ENCODE data around the gene PLD4. TPM values are rescaled to one million over a fixed set of nuclear protein-coding genes. Genes with fewer than 3 reads are reported as not detected.
"Not testable (repeated sequence)": the region's sequence is repeated elsewhere in the genome, so short reads cannot be mapped to it uniquely, and the experiment has no call there.

The PLD4 gene
- total and polyA plus RNA-seq, 2 donors (not counting 1 experiment from before 2014, with no cell fraction given), result 0.17 TPM; not detected in 1

DNA sequence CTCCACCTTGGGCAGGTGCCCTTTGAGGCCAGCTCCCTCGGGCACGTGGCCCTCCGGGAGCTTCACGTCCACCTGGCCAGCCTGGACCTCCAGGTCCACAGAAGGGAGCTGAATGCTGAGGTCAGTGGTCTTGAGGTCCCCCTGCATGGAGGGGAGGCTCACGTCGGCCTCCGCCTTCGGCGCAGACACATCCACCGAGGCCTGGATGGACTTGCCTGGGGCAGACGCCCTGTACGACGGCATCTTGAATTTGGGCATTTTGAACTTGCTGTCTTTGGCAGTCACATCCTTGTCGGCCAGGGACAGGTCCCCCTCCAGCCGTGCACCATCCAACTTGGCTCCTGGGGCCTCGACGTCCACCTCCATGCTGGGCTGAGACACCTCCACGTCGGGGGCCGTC lies 20.6 kb downstream of the PLD4 start:
- H3K9me3 ChIP-seq (ENCODE audit: control insufficient read depth, insufficient read depth, low read depth, low read length); H3K9ac ChIP-seq (ENCODE audit: insufficient read depth, low read length); DNase-seq (ENCODE audit: low read depth in 2 of 2); H3K79me2 ChIP-seq (ENCODE audit: control insufficient read depth, insufficient read depth, low read length); H2AFZ ChIP-seq (ENCODE audit: low read length); H3K4me1 ChIP-seq (ENCODE audit: control insufficient read depth, extremely low read depth, insufficient read depth, low read length); H3K4me3 ChIP-seq (replicated peaks in 1 of 4; ENCODE audit: control extremely low read depth in 1 of 4, insufficient read depth in 1 of 4, low read depth in 3 of 4, low read length in 4 of 4); H3K27me3 ChIP-seq (ENCODE audit: control insufficient read depth, insufficient read depth, low read length); H3K27ac ChIP-seq (ENCODE audit: insufficient read depth, low read length); H3K36me3 ChIP-seq (ENCODE audit: control insufficient read depth, insufficient read depth, low read length); H3K4me2 ChIP-seq (ENCODE audit: extremely low read depth, insufficient read depth, low read length); H4K20me1 ChIP-seq (ENCODE audit: control insufficient read depth, extremely low read depth, insufficient read depth, low read length): not testable (repeated sequence)

DNA sequence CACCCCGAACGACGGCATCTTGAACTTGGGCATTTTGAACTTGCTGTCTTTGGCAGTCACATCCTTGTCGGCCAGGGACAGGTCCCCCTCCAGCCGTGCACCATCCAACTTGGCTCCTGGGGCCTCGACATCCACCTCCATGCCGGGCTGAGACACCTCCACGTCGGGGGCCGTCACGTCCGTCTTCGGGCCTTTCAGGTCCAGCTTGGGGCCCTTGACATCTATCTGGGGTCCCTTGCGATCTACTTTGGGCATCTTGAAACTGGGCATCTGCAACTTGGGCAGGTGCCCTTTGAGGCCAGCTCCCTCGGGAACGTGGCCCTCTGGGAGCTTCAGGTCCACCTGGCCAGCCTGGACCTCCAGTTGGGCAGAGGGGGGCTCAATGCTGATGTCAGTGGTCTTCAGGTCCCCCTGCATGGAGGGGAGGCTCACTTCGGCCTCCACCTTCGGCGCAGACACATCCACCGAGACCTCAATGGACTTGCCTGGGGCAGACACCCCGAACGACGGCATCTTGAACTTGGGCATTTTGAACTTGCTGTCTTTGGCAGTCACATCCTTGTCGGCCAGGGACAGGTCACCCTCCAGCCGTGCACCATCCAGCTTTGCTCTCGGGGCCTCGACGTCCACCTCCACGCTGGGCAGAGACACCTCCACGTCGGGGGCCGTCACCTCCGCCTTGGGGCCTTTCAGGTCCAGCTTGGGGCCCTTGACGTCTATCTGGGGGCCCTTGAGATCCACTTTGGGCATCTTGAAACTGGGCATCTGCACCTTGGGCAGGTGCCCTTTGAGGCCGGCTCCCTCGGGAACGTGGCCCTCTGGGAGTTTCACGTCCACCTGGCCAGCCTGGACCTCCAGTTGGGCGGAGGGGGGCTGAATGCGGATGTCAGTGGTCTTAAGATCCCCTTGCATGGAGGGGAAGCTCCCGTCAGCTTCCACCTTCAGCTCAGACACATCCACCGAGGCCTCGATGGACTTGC lies 21.6 kb downstream of the PLD4 start:
- not testable (repeated sequence) for H4K20me1 ChIP-seq (ENCODE audit: control insufficient read depth, extremely low read depth, insufficient read depth, low read length); H3K4me1 ChIP-seq (ENCODE audit: control insufficient read depth, extremely low read depth, insufficient read depth, low read length); DNase-seq (ENCODE audit: low read depth in 2 of 2); H3K4me3 ChIP-seq (replicated peaks in 1 of 4; ENCODE audit: control extremely low read depth in 1 of 4, insufficient read depth in 1 of 4, low read depth in 3 of 4, low read length in 4 of 4); H3K36me3 ChIP-seq (ENCODE audit: control insufficient read depth, insufficient read depth, low read length); H2AFZ ChIP-seq (ENCODE audit: low read length); H3K9ac ChIP-seq (ENCODE audit: insufficient read depth, low read length); H3K27ac ChIP-seq (ENCODE audit: insufficient read depth, low read length); H3K4me2 ChIP-seq (ENCODE audit: extremely low read depth, insufficient read depth, low read length); H3K79me2 ChIP-seq (ENCODE audit: control insufficient read depth, insufficient read depth, low read length); H3K27me3 ChIP-seq (ENCODE audit: control insufficient read depth, insufficient read depth, low read length); H3K9me3 ChIP-seq (ENCODE audit: control insufficient read depth, insufficient read depth, low read depth, low read length)

- H3K4me1 ChIP-seq (ENCODE audit: control insufficient read depth, extremely low read depth, insufficient read depth, low read length); H3K27ac ChIP-seq (ENCODE audit: insufficient read depth, low read length); H3K9ac ChIP-seq (ENCODE audit: insufficient read depth, low read length); H3K27me3 ChIP-seq (ENCODE audit: control insufficient read depth, insufficient read depth, low read length); H3K9me3 ChIP-seq (ENCODE audit: control insufficient read depth, insufficient read depth, low read depth, low read length); H4K20me1 ChIP-seq (ENCODE audit: control insufficient read depth, extremely low read depth, insufficient read depth, low read length); H2AFZ ChIP-seq (ENCODE audit: low read length); DNase-seq (ENCODE audit: low read depth in 2 of 2); H3K4me2 ChIP-seq (ENCODE audit: extremely low read depth, insufficient read depth, low read length); H3K79me2 ChIP-seq (ENCODE audit: control insufficient read depth, insufficient read depth, low read length); H3K4me3 ChIP-seq (replicated peaks in 1 of 4; ENCODE audit: control extremely low read depth in 1 of 4, insufficient read depth in 1 of 4, low read depth in 3 of 4, low read length in 4 of 4); H3K36me3 ChIP-seq (ENCODE audit: control insufficient read depth, insufficient read depth, low read length): not testable (repeated sequence)
These were observed 22.5 kb downstream of the PLD4 start for GRCh38 chr14:104947201-104947600.

GRCh38 chr14:104947881-104948735 lies 23.4 kb downstream of the PLD4 start:
- not testable (repeated sequence) for H4K20me1 ChIP-seq (ENCODE audit: control insufficient read depth, extremely low read depth, insufficient read depth, low read length); H3K9me3 ChIP-seq (ENCODE audit: control insufficient read depth, insufficient read depth, low read depth, low read length); H2AFZ ChIP-seq (ENCODE audit: low read length); H3K4me3 ChIP-seq (replicated peaks in 1 of 4; ENCODE audit: control extremely low read depth in 1 of 4, insufficient read depth in 1 of 4, low read depth in 3 of 4, low read length in 4 of 4); H3K27me3 ChIP-seq (ENCODE audit: control insufficient read depth, insufficient read depth, low read length); H3K9ac ChIP-seq (ENCODE audit: insufficient read depth, low read length); H3K4me1 ChIP-seq (ENCODE audit: control insufficient read depth, extremely low read depth, insufficient read depth, low read length); H3K4me2 ChIP-seq (ENCODE audit: extremely low read depth, insufficient read depth, low read length); H3K27ac ChIP-seq (ENCODE audit: insufficient read depth, low read length); H3K79me2 ChIP-seq (ENCODE audit: control insufficient read depth, insufficient read depth, low read length); DNase-seq (ENCODE audit: low read depth in 2 of 2); H3K36me3 ChIP-seq (ENCODE audit: control insufficient read depth, insufficient read depth, low read length)

Data from fibroblast of lung (primary cell).